Stimulated activated CD4-positive, alpha-beta T cell treated with anti-CD3 and anti-CD28 coated beads, Interleukin-4, amount 100 ng/mL, for 1 hour (primary cell): Measurements from ENCODE around the gene ZNF775.

Source experiments
- DNase-seq: peaks from one replicate; pipeline ENCODE4 v3.0.0-alpha.2; 2020

The ZNF775 gene

DNA sequence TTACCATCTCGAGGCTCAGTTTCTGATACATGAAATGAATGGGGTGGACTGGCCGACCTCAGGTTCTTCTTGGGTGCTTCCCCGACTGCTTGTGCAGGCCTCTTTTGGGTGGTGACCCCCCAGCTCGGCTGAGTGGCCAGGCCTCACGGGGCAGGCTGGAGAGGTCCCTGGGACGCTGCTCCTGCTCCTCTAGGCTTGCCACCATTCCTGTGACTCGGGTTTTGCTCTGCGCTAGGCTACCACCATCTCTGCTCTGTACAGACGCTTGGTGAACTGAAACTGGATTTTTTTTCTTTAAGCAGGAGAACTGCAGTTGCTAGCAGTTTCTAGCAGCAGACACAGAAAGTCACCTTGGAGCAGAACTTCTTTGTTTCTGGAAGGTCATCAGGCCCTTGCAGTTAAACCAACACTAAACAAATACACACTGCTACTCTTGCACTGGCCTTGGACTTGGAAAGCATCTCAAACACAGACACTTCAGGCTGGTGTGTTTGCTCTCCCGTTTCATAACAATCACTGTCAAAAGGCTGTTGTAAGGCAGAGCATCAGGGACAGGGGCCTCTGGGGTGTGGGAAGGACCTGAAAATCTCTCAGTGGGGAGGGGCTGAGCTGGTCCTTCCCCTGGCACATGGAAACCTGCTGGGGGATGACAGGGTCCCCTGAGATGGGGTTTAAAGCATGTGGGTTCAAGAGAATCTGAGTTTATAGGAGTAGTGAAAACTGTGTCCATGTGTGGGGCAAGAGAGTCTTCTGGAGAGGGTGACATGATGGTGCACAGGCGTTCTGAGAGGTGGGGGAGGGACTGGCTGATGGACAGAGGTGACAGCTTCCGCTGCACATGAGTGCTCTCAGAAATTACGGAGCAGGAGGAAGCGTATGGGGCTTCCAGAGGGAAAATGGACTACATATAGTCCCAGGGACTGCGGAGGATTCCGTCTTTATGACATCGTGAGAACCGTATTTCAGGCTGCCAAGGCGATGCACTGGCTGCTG lies 36.3 kb downstream of the ZNF775 start:
- DNase-seq: no peak

GRCh38 chr7:150417239-150417638 lies 38.1 kb downstream of the ZNF775 start:
- DNase-seq: no peak

- no peak for DNase-seq
Measured at GRCh38 chr7:150417863-150418262, 38.7 kb downstream of the ZNF775 start.

GRCh38 chr7:150420242-150420641 lies 41.1 kb downstream of the ZNF775 start:
- no peak for DNase-seq

DNA sequence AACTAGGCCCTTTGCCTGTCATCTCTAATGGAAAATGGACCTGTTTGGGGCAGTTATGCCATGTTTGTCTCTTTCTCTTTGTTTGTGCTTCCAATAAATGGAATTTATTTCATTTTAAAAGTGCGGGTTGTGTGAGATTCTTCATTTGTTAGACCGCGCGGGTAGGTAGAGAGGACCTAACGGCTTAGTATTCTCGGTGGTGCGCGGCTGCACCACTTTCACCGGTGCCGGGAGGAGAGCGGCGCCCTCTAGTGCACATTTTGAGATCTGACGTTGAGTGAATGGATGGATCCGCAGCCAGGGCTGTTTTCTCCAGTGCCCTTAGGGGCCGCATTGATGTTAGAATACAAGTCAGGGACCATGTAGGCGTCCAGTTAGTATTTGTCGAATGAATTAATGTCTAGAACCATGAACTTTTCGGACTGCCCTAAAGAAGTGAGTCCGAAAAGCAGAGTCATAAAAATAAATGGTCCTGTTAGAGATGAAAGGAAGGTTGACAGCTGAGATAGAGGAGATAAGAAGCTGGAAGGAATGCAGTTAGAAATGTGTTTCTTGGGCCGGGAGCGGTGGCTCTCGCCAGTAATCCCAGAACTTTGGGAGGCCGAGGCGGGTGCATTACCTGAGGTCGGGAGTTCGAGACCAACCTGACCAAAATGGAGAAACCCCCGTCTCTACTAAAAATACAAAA lies 42.0 kb downstream of the ZNF775 start:
- peak; percentile 83 for DNase-seq

DNA sequence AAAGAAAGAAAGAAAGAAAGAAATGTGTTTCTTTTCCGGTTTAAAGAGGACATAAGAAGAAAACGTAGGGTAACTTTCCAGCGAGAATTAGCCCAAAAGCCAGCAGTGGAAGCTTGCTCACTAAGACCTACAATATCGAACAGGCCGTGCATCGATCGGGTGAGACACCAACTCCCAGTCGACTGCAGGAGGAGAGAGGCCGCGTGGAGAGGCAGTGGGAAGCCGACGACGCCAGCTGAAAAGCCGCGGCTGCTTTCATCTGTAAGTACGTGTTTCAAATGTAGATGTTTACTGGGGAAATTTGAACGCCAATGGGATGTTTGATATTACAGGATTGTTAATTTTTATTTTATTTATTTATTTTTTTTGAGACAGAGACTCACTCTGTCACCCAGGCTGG lies 42.7 kb downstream of the ZNF775 start:
- DNase-seq: no peak

DNA sequence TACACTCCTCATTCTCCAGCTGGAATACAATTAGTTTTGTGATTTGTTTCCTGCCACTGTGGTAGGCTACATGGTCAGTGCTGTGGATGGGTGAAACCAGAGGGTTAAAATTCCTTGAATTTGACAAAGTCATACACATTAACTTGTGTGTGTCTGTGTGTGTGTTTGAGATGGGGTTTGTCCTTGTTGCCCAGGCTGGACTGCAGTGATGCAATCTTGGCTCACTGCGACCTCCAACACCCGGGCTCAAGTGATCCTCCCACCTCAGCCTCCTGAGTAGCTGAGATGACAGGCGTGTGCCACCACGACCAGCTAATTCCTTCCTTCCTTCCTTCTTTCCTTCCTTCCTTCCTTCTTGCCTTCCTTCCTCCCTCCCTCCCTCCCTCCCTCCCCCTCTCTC lies 46.5 kb downstream of the ZNF775 start:
- DNase-seq: no peak

DNA sequence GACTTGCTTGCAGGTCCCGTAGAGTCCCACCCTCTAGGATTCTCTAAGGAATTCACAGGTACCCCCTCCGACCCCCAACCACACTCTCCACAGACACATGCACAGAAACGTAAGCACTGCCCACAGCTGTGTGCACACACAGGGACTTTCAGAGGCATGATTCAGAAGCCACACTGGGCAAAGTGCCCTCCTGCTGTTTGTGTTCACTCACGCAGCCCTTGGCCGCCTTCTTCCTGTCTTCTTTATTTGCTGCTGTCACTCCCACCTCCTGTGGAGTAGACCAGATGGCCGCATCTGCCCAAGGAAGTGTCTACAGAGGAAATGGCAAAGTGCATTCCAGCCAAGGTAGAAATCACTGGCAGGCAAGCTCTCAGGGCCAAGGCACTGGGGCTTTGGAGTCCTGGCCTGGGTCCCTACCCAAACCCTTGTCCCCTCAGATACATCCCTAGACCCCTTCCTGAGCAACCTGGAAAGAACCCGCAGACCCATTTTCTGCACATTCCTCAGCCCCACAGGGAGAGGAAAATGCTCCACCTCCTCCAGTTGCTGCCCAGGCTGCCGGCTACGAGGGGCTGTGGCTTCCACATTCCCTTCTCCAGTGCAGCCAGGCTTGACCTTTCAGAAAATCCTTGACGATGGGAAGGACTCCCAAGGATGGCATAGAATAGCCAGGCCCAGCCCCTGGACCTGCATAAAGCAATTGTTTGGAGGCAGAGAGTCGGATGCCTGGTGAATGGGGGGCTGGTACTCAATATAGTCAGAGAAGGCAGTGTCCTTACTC lies 49.7 kb downstream of the ZNF775 start:
- DNase-seq: no peak

GRCh38 chr7:150429699-150430098 lies 50.6 kb downstream of the ZNF775 start:
- no peak for DNase-seq

DNA sequence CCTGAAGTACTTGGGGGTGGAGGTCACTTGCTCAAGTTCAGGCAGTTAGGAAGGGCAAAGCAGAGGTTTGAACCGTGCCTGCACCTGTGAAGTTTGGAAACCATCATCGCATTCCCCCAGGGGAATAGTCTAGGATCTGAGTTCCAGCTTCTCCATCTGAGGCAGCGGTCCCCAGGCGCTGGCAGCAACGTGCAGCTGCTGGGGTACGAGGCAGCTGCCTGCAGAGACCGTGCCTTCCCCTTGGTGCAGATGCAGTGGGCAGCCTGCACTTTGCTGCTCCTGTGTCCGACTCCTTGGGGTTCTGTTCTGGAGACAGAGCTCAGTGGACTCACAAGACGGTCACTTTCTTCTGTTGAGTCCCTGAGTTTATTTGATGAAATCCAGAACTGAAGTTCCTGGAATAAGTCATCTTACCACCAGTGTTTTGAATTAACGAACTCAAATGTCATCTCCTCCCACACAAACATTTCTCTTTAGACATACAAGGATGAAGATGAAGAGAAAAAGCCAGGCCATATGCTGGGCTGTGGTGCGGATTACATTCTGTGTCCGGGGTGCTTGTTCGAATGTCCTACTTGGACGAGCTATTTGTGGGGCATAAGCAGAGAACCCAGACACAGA lies 51.4 kb downstream of the ZNF775 start:
- no peak for DNase-seq

DNA sequence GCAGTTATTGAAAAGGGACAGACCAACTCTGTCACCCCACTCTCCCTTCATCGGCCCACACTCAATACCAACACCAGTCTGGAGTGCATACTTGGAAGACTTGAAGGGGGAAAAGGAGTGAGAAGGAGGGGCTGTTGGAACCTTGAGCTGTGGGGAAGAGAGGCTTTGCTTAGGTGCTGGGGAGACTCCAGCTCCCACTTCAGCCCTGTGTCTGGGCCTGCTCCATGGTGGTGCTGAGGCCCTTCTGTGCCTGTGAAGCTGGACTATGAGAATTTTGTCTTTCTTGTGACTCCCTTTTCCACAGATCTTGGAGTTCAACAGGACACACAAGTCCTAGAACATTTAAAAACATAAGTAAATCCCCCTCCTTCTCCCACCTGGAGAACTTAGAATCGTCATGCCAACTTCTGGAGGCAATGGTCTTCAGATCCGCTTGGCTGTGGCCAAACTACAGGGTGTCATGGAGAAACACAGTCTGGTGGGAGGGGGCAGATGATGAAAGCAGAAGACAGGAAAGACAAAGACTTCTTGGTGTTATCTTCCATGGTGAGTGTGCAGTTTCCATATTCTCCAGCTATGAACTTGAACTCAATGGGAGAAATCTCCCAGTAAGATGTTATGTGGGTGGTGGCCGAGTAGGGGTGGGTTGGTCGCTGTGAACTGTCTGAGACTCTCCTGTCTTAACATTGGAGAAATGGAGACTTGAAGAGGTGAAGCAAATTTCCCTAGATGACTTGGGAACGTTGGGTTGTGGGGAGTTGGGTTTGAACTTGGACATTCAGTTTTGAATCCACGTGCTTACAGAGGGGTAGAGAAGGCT lies 52.9 kb downstream of the ZNF775 start:
- no peak for DNase-seq

DNA sequence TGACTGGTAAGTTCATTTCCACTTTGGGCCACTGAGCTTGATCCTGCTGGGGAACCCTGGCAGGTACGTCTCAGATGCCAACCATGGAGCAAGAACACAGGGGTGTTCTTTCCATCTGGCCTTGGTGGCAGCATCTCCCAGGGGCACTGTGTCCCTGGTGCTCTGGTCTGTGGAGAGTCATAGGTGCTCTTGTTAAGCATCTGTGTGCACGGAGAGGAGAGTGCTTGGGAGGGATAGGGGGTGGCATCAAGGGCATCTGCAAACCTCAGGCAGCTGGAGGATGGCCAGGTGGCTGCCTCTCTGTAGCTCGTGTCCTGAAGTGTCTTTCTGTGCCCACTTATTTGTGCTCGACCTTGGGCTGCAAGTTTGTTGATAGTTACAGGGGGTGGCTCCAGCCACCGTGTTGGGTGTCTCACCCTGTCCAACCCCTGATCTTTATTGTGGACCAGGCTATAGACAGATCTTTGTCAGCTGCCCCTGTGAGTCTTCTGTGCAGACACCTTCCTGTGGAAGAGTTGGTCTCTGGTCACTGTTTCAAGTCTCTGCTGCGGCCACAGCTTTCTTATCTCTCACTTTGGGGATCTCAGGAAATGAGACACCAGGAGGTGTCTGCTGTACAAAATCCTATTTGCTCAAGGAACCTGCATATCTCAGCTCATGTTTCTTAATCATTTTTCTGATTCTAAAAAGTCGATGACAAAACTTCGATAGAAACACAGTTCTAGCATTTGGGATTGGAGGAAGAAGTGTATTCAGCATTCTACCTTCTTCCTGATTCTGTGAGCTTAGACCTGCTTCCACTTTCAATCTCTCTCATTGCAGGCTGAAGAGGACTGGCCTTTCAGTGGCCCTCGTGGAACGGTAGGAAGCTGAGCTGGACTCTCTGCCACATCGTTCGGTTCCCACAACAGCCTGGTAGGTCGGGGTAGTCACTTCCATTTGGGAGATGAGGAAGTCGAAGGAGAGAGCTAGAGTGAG lies 54.1 kb downstream of the ZNF775 start:
- no peak for DNase-seq

DNA sequence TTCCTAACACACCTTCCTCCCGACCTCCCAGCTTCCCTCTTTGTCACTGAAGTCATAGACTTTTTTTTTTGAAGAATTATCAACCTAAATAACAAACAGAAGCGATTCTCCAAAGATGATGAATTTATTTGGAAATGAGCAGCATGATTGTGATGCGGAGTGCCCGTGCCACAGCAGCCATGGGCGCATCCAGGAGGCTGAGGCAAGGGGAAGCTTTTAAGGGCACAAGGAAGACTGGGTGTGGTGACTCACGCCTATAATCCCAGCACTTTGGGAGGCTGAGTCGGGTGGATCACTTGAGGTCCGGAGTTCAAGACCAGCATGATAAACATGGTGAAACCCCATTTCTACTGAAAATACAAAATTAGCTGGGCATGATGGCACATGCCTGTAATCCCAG lies 55.1 kb downstream of the ZNF775 start:
- no peak for DNase-seq

GRCh38 chr7:150435047-150435389 lies 55.9 kb downstream of the ZNF775 start:
- no peak for DNase-seq

- no peak for DNase-seq
Measured at GRCh38 chr7:150435390-150436073, 56.4 kb downstream of the ZNF775 start.

- DNase-seq: no peak
Measured at GRCh38 chr7:150439967-150440366, 60.8 kb downstream of the ZNF775 start.

GRCh38 chr7:150441524-150441923 lies 62.4 kb downstream of the ZNF775 start:
- DNase-seq: no peak

GRCh38 chr7:150442811-150443210 lies 63.7 kb downstream of the ZNF775 start:
- DNase-seq: no peak

- no peak for DNase-seq
Measured at GRCh38 chr7:150443793-150444540, 64.8 kb downstream of the ZNF775 start.
